ENCODE measurements around the gene SLC37A2.
A peak's percentile ranks its signal among the peaks of the same experiment; 100 is the strongest.

SLC37A2 gene

GRCh38 chr11:125093502-125093901, 30.4 kb downstream of the SLC37A2 start:
- DNase-seq, result peak in 1 of 42 donors; percentile 13
- intact Hi-C loops (cut with DNase I), result loop anchor here (10.0 kb wide), 1 partner anchor 311 kb away; no protein-coding TSS in a partner anchor

- DNase-seq, result no peak
- intact Hi-C loops (cut with DNase I), result loop anchor here (10.0 kb wide), 1 partner anchor 310 kb away; no protein-coding TSS in a partner anchor
These were observed 31.6 kb downstream of the SLC37A2 start for GRCh38 chr11:125094731-125095130.

DNA sequence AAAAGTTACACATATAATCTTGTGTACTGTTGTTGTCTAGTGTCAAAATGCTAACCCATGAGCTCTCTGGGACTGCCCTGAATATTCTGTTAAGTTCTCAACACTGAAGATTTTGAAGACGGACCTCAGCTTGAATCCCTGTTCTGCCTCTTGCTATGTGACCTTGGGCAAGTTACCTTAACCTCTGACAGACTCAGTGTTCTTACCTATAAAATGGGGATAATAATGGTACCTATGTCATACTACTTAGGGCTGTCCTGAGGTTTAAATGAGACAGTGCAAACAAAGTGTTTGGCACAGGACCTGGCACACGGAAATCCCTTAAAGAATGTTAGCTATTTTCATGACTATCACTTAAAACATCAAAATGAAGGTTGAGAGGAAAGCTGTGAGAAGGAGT, 37.0 kb downstream of the SLC37A2 start:
- DNase-seq, result no peak
- intact Hi-C loops (cut with DNase I), result no loop called here

- DNase-seq, result no peak
- intact Hi-C loops (cut with DNase I), result no loop called here
These were observed 38.5 kb downstream of the SLC37A2 start for GRCh38 chr11:125101596-125101995.

DNA sequence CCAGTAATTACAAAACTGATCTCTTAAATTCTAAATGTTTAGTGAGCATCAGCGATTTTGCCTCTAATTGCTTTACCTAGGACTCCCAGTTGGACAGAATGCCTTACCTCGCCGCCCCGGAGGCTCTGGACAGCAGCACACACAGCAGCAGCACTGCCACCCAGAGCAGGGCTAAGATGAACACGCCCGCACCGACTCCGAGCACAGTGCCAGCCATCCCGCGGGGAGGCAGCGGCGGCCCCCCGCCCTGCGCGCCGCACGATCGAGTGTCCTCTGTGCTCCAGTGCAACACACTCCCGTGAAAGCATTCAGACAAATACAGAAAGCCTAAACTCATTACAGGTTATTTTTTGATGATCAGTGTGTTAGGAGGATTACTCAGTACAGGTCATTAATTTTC, 38.9 kb downstream of the SLC37A2 start:
- DNase-seq, result no peak
- intact Hi-C loops (cut with DNase I), result no loop called here

GRCh38 chr11:125102510-125102909, 39.4 kb downstream of the SLC37A2 start:
- DNase-seq, result no peak
- intact Hi-C loops (cut with DNase I), result no loop called here

DNA sequence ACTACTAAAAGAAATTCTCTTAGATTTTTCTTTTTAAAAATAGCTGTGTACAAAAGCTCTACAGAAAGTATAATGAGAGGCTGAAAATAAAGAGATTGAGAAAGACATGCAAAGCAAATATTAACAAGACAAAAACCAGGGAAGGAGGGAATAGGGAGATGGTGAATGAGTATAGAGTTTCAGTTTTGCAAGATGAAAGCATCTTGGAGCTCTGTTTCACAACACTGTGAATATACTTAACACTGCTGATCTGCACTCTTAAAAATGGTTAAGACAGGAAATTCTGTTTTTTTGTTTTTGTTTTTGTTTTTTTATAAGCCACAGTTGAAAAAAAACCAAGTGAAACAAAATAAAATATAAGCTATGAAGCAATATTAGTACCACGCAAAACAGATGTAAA, 42.8 kb downstream of the SLC37A2 start:
- intact Hi-C loops (cut with DNase I), result no loop called here
- DNase-seq, result no peak

DNA sequence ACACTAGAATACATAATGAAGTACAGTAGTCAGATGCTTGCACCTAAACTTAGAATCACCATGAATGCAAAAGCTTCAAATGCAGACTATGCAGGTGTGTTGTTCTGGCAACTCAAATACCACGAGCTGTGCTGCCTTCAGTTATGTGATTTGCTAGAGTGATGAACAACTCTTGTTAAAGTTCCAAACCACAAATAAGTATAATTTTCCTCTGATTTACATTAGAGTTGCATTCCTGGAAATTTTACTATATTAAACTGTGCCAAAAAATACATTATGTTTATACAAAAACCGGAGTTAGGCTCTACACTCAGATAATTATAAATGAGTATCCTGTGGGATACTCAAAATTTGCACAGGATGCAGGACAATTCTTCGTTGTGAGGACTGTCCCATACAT, 45.4 kb downstream of the SLC37A2 start:
- intact Hi-C loops (cut with DNase I), result no loop called here
- no peak for DNase-seq

DNA sequence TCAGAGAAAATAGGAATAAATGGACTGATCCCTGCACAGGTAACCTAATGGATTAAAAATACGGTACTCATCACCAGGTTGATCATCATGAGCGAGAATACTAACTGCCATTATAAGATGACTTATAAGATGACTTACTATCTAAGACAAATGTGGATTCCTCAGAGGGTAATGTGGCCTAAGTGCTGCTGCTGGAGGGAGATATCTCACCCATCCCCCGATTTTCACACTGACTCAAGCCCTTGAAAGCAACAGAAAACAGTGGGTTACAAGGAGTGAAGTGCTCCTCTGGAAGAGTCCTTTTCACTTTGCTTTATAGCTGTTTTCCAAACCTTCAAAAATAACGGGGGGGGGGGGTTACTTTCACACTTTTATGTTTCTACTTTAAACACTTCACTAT, 47.4 kb downstream of the SLC37A2 start:
- DNase-seq, result no peak
- intact Hi-C loops (cut with DNase I), result loop anchor here (5.0 kb wide), 1 partner anchor 158 kb away; the partner anchor contains the start of gene CCDC15

DNA sequence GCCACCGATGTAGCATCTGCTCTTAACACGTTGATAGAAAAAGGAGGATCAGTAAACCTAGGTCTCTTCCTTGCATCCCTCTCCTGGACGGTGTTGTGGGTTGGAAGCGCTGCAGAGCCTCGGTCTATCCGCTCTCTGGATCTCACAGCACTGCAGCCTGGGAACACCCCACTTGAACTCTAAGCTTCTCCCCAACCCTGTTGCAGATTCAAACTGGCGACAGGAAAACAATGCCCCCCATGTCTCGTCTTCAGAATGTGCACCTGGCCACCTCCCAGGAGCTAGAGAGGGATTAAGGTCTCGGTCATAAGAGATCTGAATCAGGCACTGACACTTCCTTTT, 47.9 kb downstream of the SLC37A2 start:
- DNase-seq, result peak in 23 of 42 donors; percentile 7 to 63 (median 21)
- intact Hi-C loops (cut with DNase I), result loop anchor here (5.0 kb wide), 1 partner anchor 159 kb away; the partner anchor contains the start of gene CCDC15

- intact Hi-C loops (cut with DNase I), result loop anchor here (5.0 kb wide), 1 partner anchor 159 kb away; the partner anchor contains the start of gene CCDC15
- DNase-seq, result peak; percentile 98 to 100 (median 100)
These were observed 48.5 kb downstream of the SLC37A2 start, which contains the start of gene TMEM218 for GRCh38 chr11:125111343-125112207. TSS of gene TMEM218 (minus strand) at chr11:125111626. CDS start at chr11:125102241, 9,385 bp downstream.

GRCh38 chr11:125112208-125112604, 49.1 kb downstream of the SLC37A2 start:
- peak in 1 of 42 donors; percentile 11 for DNase-seq
- intact Hi-C loops (cut with DNase I), result loop anchor here (5.0 kb wide), 1 partner anchor 160 kb away; the partner anchor contains the start of gene CCDC15

DNA sequence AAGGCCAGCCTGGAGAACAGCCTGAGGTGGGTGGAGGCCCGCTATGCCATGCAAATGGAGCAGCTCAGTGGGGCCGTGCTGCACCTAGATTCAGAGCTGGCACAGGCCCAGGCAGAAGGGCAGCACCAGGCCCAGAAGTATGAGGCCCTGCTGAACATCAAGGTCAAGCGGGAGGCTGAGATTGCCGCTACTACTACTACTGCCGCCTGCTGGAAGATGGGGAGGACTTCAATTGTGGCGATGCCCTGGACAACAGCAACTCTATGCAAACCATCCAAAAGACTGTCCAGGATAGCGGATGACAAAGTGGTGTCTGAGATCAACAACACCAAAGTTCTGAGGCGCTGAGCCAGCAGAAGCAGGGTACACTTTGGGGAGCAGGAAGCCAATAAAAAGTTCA, 51.4 kb downstream of the SLC37A2 start:
- DNase-seq, result no peak
- intact Hi-C loops (cut with DNase I), result loop anchor here (5.0 kb wide), 1 partner anchor 162 kb away; the partner anchor contains the start of gene CCDC15

DNA sequence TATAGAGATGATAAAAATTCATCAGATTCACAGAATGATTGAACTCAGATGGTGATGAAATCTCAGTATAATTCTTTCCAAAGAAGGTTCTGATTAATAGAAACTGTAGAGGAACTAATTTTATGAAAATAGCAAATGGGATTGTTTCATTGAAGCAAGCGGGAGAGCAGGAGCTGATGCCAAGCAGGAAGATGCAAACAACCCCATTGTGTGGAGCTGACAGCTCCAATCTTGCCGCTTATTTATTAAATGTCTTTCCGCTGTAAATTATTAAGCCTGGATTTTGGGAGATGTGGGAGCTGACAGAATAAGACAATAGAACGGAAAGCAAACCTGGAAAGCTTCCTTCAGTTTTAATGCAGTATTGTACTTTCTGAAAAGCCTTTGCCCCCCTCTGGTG, 54.3 kb downstream of the SLC37A2 start:
- intact Hi-C loops (cut with DNase I), result no loop called here
- DNase-seq, result no peak

GRCh38 chr11:125123194-125123946, 60.3 kb downstream of the SLC37A2 start:
- intact Hi-C loops (cut with DNase I), result no loop called here
- DNase-seq, result no peak

GRCh38 chr11:125123947-125124617, 61.0 kb downstream of the SLC37A2 start:
- peak in 34 of 42 donors; percentile 6 to 62 (median 43) for DNase-seq
- intact Hi-C loops (cut with DNase I), result no loop called here

GRCh38 chr11:125124618-125124992, 61.5 kb downstream of the SLC37A2 start:
- intact Hi-C loops (cut with DNase I), result no loop called here
- DNase-seq, result no peak

GRCh38 chr11:125128450-125128849, 65.3 kb downstream of the SLC37A2 start:
- DNase-seq, result no peak
- intact Hi-C loops (cut with DNase I), result no loop called here

DNA sequence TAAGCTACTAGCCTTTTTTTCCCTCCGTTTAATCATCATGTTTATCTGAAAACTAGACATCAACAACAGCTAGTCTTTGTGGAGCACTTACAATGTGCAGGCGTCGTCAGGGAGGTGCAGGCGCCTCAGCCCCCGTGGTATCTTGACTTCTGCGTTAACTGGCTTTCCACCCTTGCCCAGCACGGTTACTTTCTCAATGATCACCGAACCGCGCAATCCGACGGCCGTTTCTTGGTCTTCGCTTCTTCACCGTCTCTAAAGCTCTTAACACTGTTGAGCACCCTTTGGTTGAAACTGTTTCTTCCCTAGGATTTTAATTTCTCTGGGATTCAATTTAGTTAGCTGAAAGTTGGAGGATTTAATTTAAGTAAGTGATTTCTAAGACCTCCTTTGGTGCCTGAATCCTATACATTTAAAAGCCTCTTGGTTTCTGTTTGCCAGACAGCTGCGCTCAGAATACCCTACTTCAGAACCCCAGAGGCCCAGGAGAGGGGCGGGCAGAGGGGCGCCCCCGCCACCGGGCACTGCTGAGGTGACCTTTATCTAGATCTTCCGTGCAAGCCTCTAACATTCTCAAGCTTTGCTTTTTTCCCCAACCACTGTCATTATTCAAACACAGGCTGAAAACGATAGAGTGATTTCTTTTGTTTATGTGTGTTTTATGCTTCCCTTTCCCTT, 66.3 kb downstream of the SLC37A2 start:
- intact Hi-C loops (cut with DNase I), result no loop called here
- DNase-seq, result no peak

All from head of caudate nucleus (tissue), 42 donors.